RWPE1 (cell line): ENCODE measurements around the gene STK4.

Experiments used
- CTCF ChIA-PET: fragments of 350-600 bp; sonication (Branson Sonifier 250); formaldehyde crosslinking; extraction: SDS; loops from one replicate; lab custom pipeline; 2021; lab: Yijun Ruan, JAX
- POLR2A ChIA-PET: fragments of 400-600 bp; formaldehyde crosslinking; extraction: SDS; loops from one replicate; lab custom pipeline; 2020; ENCODE audit warnings: antibody characterized with exemption; ENCODE audit not compliant: low non-redundant PET; lab: Yijun Ruan, JAX
- DNase-seq: peaks from one replicate; pipeline ENCODE4 v3.0.0; 2012; ENCODE audit warnings: low spot score
- H3K27ac ChIP-seq: fragments of 450-650 bp; 2 replicates; pipeline ENCODE4 v1.5.1; 2017
- CTCF ChIP-seq: fragments of 450-650 bp; conservative IDR thresholded peaks from 2 replicates; pipeline ENCODE4 v1.5.1; 2017; ENCODE audit warnings: low read depth, mild to moderate bottlenecking

Gene STK4

GRCh38 chr20:45094201-45094600, 127.9 kb downstream of the STK4 start:
- no peak overlapping the region for H3K27ac ChIP-seq
- POLR2A ChIA-PET, result no interaction called here
- no peak for DNase-seq
- no peak for TF ChIP-seq CTCF
- CTCF ChIA-PET, result interaction anchor here (0.6 to 8.7 kb wide), 8 partner anchors 11 to 226 kb away, joined by 3 to 171 read pairs (median 38); partner anchors contain the start of gene WFDC5

GRCh38 chr20:45094864-45095574, 128.7 kb downstream of the STK4 start:
- H3K27ac ChIP-seq, result no peak overlapping the region
- no peak for TF ChIP-seq CTCF
- no peak for DNase-seq
- CTCF ChIA-PET, result interaction anchor here (0.5 to 8.7 kb wide), 27 partner anchors 8 to 676 kb away, joined by 3 to 171 read pairs (median 9); partner anchors contain the start of genes TOMM34 and WFDC5
- POLR2A ChIA-PET, result no interaction called here

- peak; percentile 83 for DNase-seq
- peak; percentile 98 for TF ChIP-seq CTCF
Observed at GRCh38 chr20:45095805-45096238, 129.5 kb downstream of the STK4 start.

GRCh38 chr20:45096781-45097180, 130.5 kb downstream of the STK4 start:
- CTCF ChIA-PET, result interaction anchor here (0.6 to 8.7 kb wide), 24 partner anchors 9 to 215 kb away, joined by 3 to 171 read pairs (median 10); partner anchors contain the start of gene WFDC5
- H3K27ac ChIP-seq, result no peak overlapping the region
- POLR2A ChIA-PET, result interaction anchor here (1.2 kb wide), 1 partner anchor 165 kb away, joined by 4 read pairs; no protein-coding TSS in a partner anchor
- no peak for DNase-seq
- no peak for TF ChIP-seq CTCF

More at GRCh38 chr20:45095805-45096238, 129.5 kb downstream of the STK4 start:
- POLR2A ChIA-PET, result interaction anchor here (1.2 kb wide), 1 partner anchor 164 kb away, joined by 4 read pairs; no protein-coding TSS in a partner anchor
- no peak overlapping the region for H3K27ac ChIP-seq
- CTCF ChIA-PET, result interaction anchor here (0.5 to 8.7 kb wide), 35 partner anchors 9 to 675 kb away, joined by 3 to 171 read pairs (median 7); partner anchors contain the start of genes TOMM34 and WFDC5

GRCh38 chr20:45097485-45098102, 131.3 kb downstream of the STK4 start:
- ChIA-PET CTCF (interaction anchor here (0.6 to 8.7 kb wide), 19 partner anchors 8 to 206 kb away, joined by 3 to 171 read pairs (median 15); partner anchors contain the start of gene WFDC5), POLR2A (no interaction called here)
- no peak for TF ChIP-seq CTCF
- DNase-seq, result peak; percentile 38
- no peak overlapping the region for H3K27ac ChIP-seq
